Measurements from ENCODE around the gene RAMP3.

GRCh38 chr7:45211958-45212357, 54.4 kb downstream of the RAMP3 start:
- TF ChIP-seq EZH2 (IDR thresholded peaks at IDR 0.05; ENCODE audit: borderline replicate concordance, low read length) = no peak
- no peak for TF ChIP-seq CTCF (conservative IDR thresholded peaks at IDR 0.05 in 1 of 2, IDR thresholded peaks at IDR 0.05 in 1 of 2; ENCODE audit: extremely low read depth in 1 of 2, insufficient read depth in 1 of 2, low read depth in 1 of 2, low read length in 2 of 2)

All from mammary epithelial cell (primary cell).